Endothelial cell of umbilical vein (primary cell): ENCODE measurements around the gene OPRM1. TPM values are rescaled to one million over a fixed set of nuclear protein-coding genes. Genes with fewer than 3 reads are reported as not detected.

Source experiments
- BruUV-seq: library from RNA; stranded (reverse); fragments of 400-500 nt; replicated peaks from 2 replicates; lab custom pipeline; 2021; lab: Mats Ljungman, UMichigan
- CTCF ChIA-PET: fragments of 300-600, 350-600 bp; sonication (Branson Sonifier 250); formaldehyde crosslinking; loops from one replicate; lab custom pipeline; 2021; ENCODE audit warnings: antibody characterized with exemption, inconsistent platforms; lab: Charles Lee
- POLR2A ChIA-PET: fragments of 300-600, 350-600 bp; sonication (Branson Sonifier 250); formaldehyde crosslinking; loops from one replicate; lab custom pipeline; 2021; ENCODE audit warnings: antibody characterized with exemption, inconsistent platforms; lab: Charles Lee
- DNase-seq: peaks from one replicate; pipeline ENCODE4 v3.0.0-alpha.2; 2011; ENCODE audit warnings: low read depth, low spot score
- FAIRE-seq: peaks from 2 replicates; lab custom pipeline; 2011; peaks lifted over from hg19 to GRCh38; lab: Jason Lieb, UNC
- H2AFZ ChIP-seq: 2 replicates; pipeline ENCODE4 v1.6.0; 2012; ENCODE audit warnings: low read depth, low read length, control low read depth, inconsistent platforms
- H3K27ac ChIP-seq: 2 replicates; pipeline ENCODE4 v1.5.1; 2011; ENCODE audit warnings: low read depth, mild to moderate bottlenecking, control low read depth, low read length, moderate library complexity; ENCODE audit not compliant: insufficient read depth
- H3K27me3 ChIP-seq, 2 experiments: 2 replicates each; pipeline versions ENCODE4 v1.6.0 to v1.6.1; 2011; ENCODE audit warnings: low read length in 2 of 2, mixed read lengths in 1 of 2; ENCODE audit not compliant: control insufficient read depth in 2 of 2, insufficient read depth in 2 of 2
- H3K36me3 ChIP-seq, 2 experiments: 2 replicates in 1 of 2; 3 replicates in 1 of 2; pipeline ENCODE4 v1.5.1; 2011; ENCODE audit warnings: low read length in 2 of 2, mild to moderate bottlenecking in 1 of 2, moderate library complexity in 1 of 2; ENCODE audit not compliant: control insufficient read depth in 2 of 2, insufficient read depth in 2 of 2; ENCODE audit errors: extremely low read depth in 1 of 2
- H3K4me1 ChIP-seq: 3 replicates; pipeline ENCODE4 v1.5.1; 2011; ENCODE audit warnings: mild to moderate bottlenecking, low read length; ENCODE audit not compliant: control insufficient read depth, insufficient read depth; ENCODE audit errors: extremely low read depth
- H3K4me2 ChIP-seq: 2 replicates; pipeline ENCODE4 v1.6.1; 2011; ENCODE audit warnings: low read length, control low read depth, mixed read lengths; ENCODE audit not compliant: insufficient read depth
- H3K4me3 ChIP-seq, 3 experiments: fragments of 200-600 bp in 1 of 3; sonication (generic), shearing (Covaris generic) in 1 of 3; replicated peaks in 1 of 3; 2 replicates each; pipeline ENCODE4 v1.5.1; 2011 to 2016; ENCODE audit warnings: control low read depth in 3 of 3, low read length in 3 of 3, mild to moderate bottlenecking in 2 of 3, inconsistent platforms in 1 of 3, low read depth in 1 of 3, moderate library complexity in 1 of 3; ENCODE audit not compliant: insufficient read depth in 1 of 3
- H3K79me2 ChIP-seq: 2 replicates; pipeline ENCODE4 v1.6.0; 2012; ENCODE audit warnings: low read length, inconsistent platforms; ENCODE audit not compliant: control insufficient read depth, insufficient read depth
- H3K9ac ChIP-seq: replicated peaks from 2 replicates; pipeline ENCODE3; 2011; ENCODE audit warnings: low read length, control low read depth; ENCODE audit not compliant: insufficient read depth; ENCODE audit errors: extremely low read depth
- H3K9me1 ChIP-seq: replicated peaks from 3 replicates; pipeline ENCODE4 v1.6.0; 2011; ENCODE audit warnings: mild to moderate bottlenecking, low read length; ENCODE audit not compliant: control insufficient read depth, insufficient read depth; ENCODE audit errors: extremely low read depth
- H3K9me3 ChIP-seq: replicated peaks from 2 replicates; pipeline ENCODE4 v1.5.1; 2012; ENCODE audit warnings: low read length, inconsistent platforms; ENCODE audit not compliant: control insufficient read depth, insufficient read depth
- H4K20me1 ChIP-seq: replicated peaks from 2 replicates; pipeline ENCODE3; 2011; ENCODE audit warnings: mild to moderate bottlenecking, low read length; ENCODE audit not compliant: control insufficient read depth, insufficient read depth; ENCODE audit errors: extremely low read depth
- EZH2 ChIP-seq: IDR thresholded peaks from 2 replicates; pipeline ENCODE4 v1.6.1; 2012; ENCODE audit warnings: borderline replicate concordance, low read depth, mild to moderate bottlenecking, moderate library complexity, low read length, inconsistent platforms; ENCODE audit not compliant: severe bottlenecking
- FOS ChIP-seq: IDR thresholded peaks from 2 replicates; pipeline ENCODE4 v1.6.1; 2011; ENCODE audit warnings: mild to moderate bottlenecking, low read length, moderate library complexity, borderline replicate concordance; ENCODE audit not compliant: insufficient read depth
- GATA2 ChIP-seq: IDR thresholded peaks from 2 replicates; pipeline ENCODE4 v1.7.0; 2011; ENCODE audit warnings: low read depth, mild to moderate bottlenecking, moderate library complexity, mixed read lengths, low read length; ENCODE audit not compliant: insufficient read length, insufficient read depth
- JUN ChIP-seq: IDR thresholded peaks from 2 replicates; pipeline ENCODE4 v1.6.1; 2011; ENCODE audit warnings: borderline replicate concordance, low read depth; ENCODE audit not compliant: insufficient read length, insufficient read depth
- MYC ChIP-seq: IDR thresholded peaks from one replicate; pipeline ENCODE4 v1.6.1; 2011; ENCODE audit warnings: mild to moderate bottlenecking, low read depth, low read length
- POLR2A ChIP-seq: IDR thresholded peaks from 2 replicates; pipeline ENCODE4 v1.6.1; 2012; ENCODE audit warnings: low read depth, mild to moderate bottlenecking, control low read depth, low read length
- POLR2AphosphoS5 ChIP-seq: IDR thresholded peaks from 2 replicates; pipeline ENCODE4 v1.6.1; 2012; ENCODE audit warnings: low read depth, mild to moderate bottlenecking, control low read depth, low read length, moderate library complexity; ENCODE audit not compliant: insufficient read depth
- dilution Hi-C: fragments of 300-500 bp; cut with MboI; formaldehyde crosslinking; loops from one replicate; pipeline ENCODE4 v1.15.0; 2019; ENCODE audit warnings: low sequenced_read_pairs; ENCODE audit not compliant: extremely low pct_ligation_motif_present
- intact Hi-C: fragments of 100-400 bp; cut with micrococcal nuclease; formaldehyde crosslinking; loops from one replicate; pipeline ENCODE4 v1.10.0; 2022
- polyA plus RNA-seq, 4 experiments: library from polyadenylated mRNA; depleted of rRNA in 3 of 4; stranded (reverse) in 3 of 4; unstranded in 1 of 4; fragments of >200 nt; gene quantifications; 2 replicates each; pipeline versions ENCODE4 v1.2.1 to v1.2.3, GENCODE V29; 2011 to 2012; ENCODE audit warnings: missing spikeins in 1 of 4
- total RNA-seq: library from RNA; stranded (reverse); gene quantifications from 2 replicates; pipeline ENCODE4 v1.2.3, GENCODE V29; 2021
- TF ChIP-seq, protein P1 (sequence below): IDR thresholded peaks from 2 replicates; pipeline ENCODE4 v1.6.1; 2011; ENCODE audit not compliant: insufficient read depth, insufficient read length
- TF ChIP-seq, protein P2 (sequence below), 2 donors: IDR thresholded peaks; 1 replicate in 1 of 2; 2 replicates in 1 of 2; pipeline ENCODE4 v1.5.1; 2011; ENCODE audit warnings: low read length in 2 of 2, mild to moderate bottlenecking in 2 of 2, moderate library complexity in 2 of 2, control low read depth in 1 of 2, inconsistent platforms in 1 of 2, low read depth in 1 of 2; ENCODE audit not compliant: insufficient read depth in 1 of 2; ENCODE audit errors: extremely low read depth in 1 of 2

OPRM1 gene
- total and polyA plus RNA-seq, 2 donors (not counting 3 experiments of a cell fraction or from before 2014, with no cell fraction given): not detected

DNA sequence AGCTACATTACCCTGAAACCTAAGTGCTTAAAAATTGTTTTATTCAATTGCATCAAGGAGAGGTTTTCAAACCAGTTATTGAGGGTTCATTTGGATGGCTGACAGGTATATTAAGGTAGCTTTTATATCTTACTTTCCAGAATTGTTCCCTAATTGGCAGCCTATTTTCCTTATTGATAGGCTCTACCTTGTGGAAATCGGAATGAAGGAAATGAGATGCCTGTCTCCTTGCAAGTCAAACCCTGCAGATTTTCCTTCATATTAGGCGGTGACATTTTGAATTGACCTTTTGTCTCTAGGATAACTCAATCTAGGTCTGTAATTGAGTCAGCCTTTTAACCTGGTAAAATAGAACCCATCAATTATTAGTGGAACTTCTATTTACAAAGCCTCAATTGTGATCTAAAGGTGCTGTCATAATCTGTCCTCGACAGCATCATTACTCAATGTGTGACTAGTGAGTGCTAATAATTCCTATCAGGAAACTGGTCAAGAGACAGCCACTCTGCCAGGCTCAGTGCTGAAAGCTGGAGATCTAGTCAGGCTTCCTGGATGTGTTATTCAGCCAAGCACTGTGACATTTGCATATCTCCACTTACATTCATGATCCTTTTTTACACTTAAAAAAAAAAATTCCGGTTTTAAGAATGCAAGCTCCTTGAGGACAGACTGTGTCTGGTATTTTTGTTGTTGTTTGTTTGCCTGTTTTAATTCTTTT, 20.1 kb downstream of the OPRM1 start:
- no TSS peak for BruUV-seq
- no peak overlapping the region for H3K9ac ChIP-seq
- dilution Hi-C loops (no loop called here), intact Hi-C loops (no loop called here)
- no peaks in the 10 kb centered on the region for H4K20me1 ChIP-seq
- DNase-seq (no peak), FAIRE-seq (no peak)
- H3K4me1 ChIP-seq: no peaks in the 10 kb centered on the region
- H3K27me3 ChIP-seq: no peaks in the 10 kb centered on the region
- H3K9me1 ChIP-seq: no peaks in the 10 kb centered on the region
- no peak for TF ChIP-seq JUN
- H3K79me2 ChIP-seq: no peaks in the 10 kb centered on the region
- H3K9me3 ChIP-seq: no peaks in the 10 kb centered on the region
- CTCF ChIA-PET: interaction anchor here (0.8 kb wide), 1 partner anchor 19 kb away, joined by 3 read pairs; no protein-coding TSS in a partner anchor
- no peaks in the 10 kb centered on the region for H3K36me3 ChIP-seq
- no peak overlapping the region for H3K27ac ChIP-seq
- POLR2A ChIA-PET: no interaction called here
- H3K4me3 ChIP-seq: no peak overlapping the region
- no peak overlapping the region for H2AFZ ChIP-seq
- no peak overlapping the region for H3K4me2 ChIP-seq

DNA sequence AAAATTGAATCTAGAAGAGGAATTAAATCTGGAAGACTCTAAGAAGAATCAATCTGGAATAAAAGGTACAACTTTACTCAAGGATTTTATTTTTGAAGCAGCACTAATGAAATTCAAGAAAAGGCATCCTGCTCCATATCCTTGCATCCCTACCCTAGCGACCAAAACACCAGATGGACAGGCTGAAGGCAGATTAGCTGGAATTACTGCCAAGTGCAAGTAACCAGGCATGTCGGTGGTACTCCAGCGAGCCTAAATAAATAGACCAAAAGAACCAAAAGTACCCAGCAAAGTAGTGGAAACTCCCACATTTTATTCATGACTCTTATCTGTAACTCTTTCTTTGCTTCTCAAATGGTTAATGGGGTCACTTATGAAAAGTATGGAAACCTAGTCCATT, 21.0 kb downstream of the OPRM1 start:
- ChIA-PET POLR2A (no interaction called here), CTCF (interaction anchor here (0.8 kb wide), 1 partner anchor 18 kb away, joined by 3 read pairs; no protein-coding TSS in a partner anchor)
- TF ChIP-seq MYC (no peak), JUN (no peak), FOS (no peak), EZH2 (no peak), POLR2AphosphoS5 (no peak), POLR2A (no peak), GATA2 (no peak)
- TF ChIP-seq, protein P1, sequence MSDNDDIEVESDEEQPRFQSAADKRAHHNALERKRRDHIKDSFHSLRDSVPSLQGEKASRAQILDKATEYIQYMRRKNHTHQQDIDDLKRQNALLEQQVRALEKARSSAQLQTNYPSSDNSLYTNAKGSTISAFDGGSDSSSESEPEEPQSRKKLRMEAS: no peak
- TF ChIP-seq, protein P2, sequence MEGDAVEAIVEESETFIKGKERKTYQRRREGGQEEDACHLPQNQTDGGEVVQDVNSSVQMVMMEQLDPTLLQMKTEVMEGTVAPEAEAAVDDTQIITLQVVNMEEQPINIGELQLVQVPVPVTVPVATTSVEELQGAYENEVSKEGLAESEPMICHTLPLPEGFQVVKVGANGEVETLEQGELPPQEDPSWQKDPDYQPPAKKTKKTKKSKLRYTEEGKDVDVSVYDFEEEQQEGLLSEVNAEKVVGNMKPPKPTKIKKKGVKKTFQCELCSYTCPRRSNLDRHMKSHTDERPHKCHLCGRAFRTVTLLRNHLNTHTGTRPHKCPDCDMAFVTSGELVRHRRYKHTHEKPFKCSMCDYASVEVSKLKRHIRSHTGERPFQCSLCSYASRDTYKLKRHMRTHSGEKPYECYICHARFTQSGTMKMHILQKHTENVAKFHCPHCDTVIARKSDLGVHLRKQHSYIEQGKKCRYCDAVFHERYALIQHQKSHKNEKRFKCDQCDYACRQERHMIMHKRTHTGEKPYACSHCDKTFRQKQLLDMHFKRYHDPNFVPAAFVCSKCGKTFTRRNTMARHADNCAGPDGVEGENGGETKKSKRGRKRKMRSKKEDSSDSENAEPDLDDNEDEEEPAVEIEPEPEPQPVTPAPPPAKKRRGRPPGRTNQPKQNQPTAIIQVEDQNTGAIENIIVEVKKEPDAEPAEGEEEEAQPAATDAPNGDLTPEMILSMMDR (IDR thresholded peaks at IDR 0.05; ENCODE audit: extremely low read depth in 1 of 2, insufficient read depth in 1 of 2, low read depth in 1 of 2, low read length in 2 of 2): no peak
- no peak for FAIRE-seq
- H3K4me3 ChIP-seq: no peak overlapping the region
- no peaks in the 10 kb centered on the region for H3K9me1 ChIP-seq
- H3K9me3 ChIP-seq: no peaks in the 10 kb centered on the region
- H3K79me2 ChIP-seq: no peaks in the 10 kb centered on the region
- DNase-seq: no peak
- H3K27me3 ChIP-seq: no peaks in the 10 kb centered on the region
- dilution Hi-C loops (no loop called here), intact Hi-C loops (no loop called here)
- H4K20me1 ChIP-seq: no peaks in the 10 kb centered on the region
- no peak overlapping the region for H3K4me2 ChIP-seq
- no peaks in the 10 kb centered on the region for H3K4me1 ChIP-seq
- no peaks in the 10 kb centered on the region for H3K36me3 ChIP-seq
- H3K27ac ChIP-seq: no peak overlapping the region
- H3K9ac ChIP-seq: no peak overlapping the region
- no peak overlapping the region for H2AFZ ChIP-seq
- BruUV-seq: no TSS peak
